NCI-H524 treated with DMSO at 0.1 percent for 48 hours (cell line): ENCODE results near the gene UNC45B.
"Not testable (repeated sequence)": the region's sequence is repeated elsewhere in the genome, so short reads cannot be mapped to it uniquely, and the experiment has no call there.

Experiments
- DNase-seq: peaks from one replicate; lab custom pipeline; 2025; lab: John Stamatoyannopoulos, UW

The UNC45B gene

GRCh38 chr17:35172321-35172720 lies 24.7 kb downstream of the UNC45B start:
- DNase-seq, result not testable (repeated sequence)

GRCh38 chr17:35174835-35175334 lies 27.3 kb downstream of the UNC45B start:
- DNase-seq, result no peak

GRCh38 chr17:35175638-35176415 lies 28.2 kb downstream of the UNC45B start:
- no peak for DNase-seq

- DNase-seq, result no peak
These were observed 29.3 kb downstream of the UNC45B start for GRCh38 chr17:35176897-35177296.

- not testable (repeated sequence) for DNase-seq
These were observed 31.8 kb downstream of the UNC45B start for GRCh38 chr17:35179379-35179778.

- no peak for DNase-seq
These were observed 35.7 kb downstream of the UNC45B start for GRCh38 chr17:35183332-35183731.

GRCh38 chr17:35184274-35184673 lies 36.7 kb downstream of the UNC45B start:
- no peak for DNase-seq

- DNase-seq, result no peak
These were observed 38.2 kb downstream of the UNC45B start for GRCh38 chr17:35185849-35186248.

- no peak for DNase-seq
These were observed 39.9 kb downstream of the UNC45B start for GRCh38 chr17:35187481-35187880.

- no peak for DNase-seq
These were observed 40.5 kb downstream of the UNC45B start for GRCh38 chr17:35188111-35188510.

- DNase-seq, result no peak
These were observed 41.7 kb downstream of the UNC45B start for GRCh38 chr17:35189291-35189690.

- no peak for DNase-seq
These were observed 43.5 kb downstream of the UNC45B start for GRCh38 chr17:35191001-35191695.

- no peak for DNase-seq
These were observed 45.1 kb downstream of the UNC45B start for GRCh38 chr17:35192708-35193107.

- DNase-seq, result not testable (repeated sequence)
These were observed 46.4 kb downstream of the UNC45B start, which contains the start of gene SLC35G3 for GRCh38 chr17:35194001-35194400. TSS of gene SLC35G3 (minus strand) at chr17:35194393. CDS start at chr17:35194307, 86 bp downstream.

GRCh38 chr17:35195062-35195461 lies 47.4 kb downstream of the UNC45B start:
- DNase-seq, result not testable (repeated sequence)

- not testable (repeated sequence) for DNase-seq
These were observed 55.0 kb downstream of the UNC45B start for GRCh38 chr17:35202582-35202981.

- DNase-seq, result no peak
These were observed 63.1 kb downstream of the UNC45B start for GRCh38 chr17:35210741-35211140.

GRCh38 chr17:35212668-35213067 lies 65.1 kb downstream of the UNC45B start:
- DNase-seq, result no peak

- no peak for DNase-seq
These were observed 65.9 kb downstream of the UNC45B start for GRCh38 chr17:35213412-35213940.

GRCh38 chr17:35214192-35214591 lies 66.6 kb downstream of the UNC45B start:
- DNase-seq, result no peak

GRCh38 chr17:35214631-35215273 lies 67.1 kb downstream of the UNC45B start:
- no peak for DNase-seq

- no peak for DNase-seq
These were observed 69.5 kb downstream of the UNC45B start for GRCh38 chr17:35217107-35217506.
